HG03354 (cell line): Measurements from ENCODE around the gene TCF7L2.

Experiments
- ATAC-seq: cut with Tn5 transposase; IDR thresholded peaks from one replicate; pipeline ENCODE4 v1.9.1; 2021; ENCODE audit warnings: mild to moderate bottlenecking; ENCODE audit not compliant: unreplicated experiment, poor library complexity, severe bottlenecking

The TCF7L2 gene

GRCh38 chr10:113017376-113017775 lies 67.3 kb downstream of the TCF7L2 start:
- ATAC-seq = no peak

- no peak for ATAC-seq
Observed at GRCh38 chr10:113018034-113018433, 68.0 kb downstream of the TCF7L2 start.

GRCh38 chr10:113019096-113019495 lies 69.0 kb downstream of the TCF7L2 start:
- no peak for ATAC-seq

GRCh38 chr10:113019692-113020474 lies 69.8 kb downstream of the TCF7L2 start:
- no peak for ATAC-seq

- ATAC-seq = no peak
Observed at GRCh38 chr10:113020475-113020753, 70.4 kb downstream of the TCF7L2 start.

GRCh38 chr10:113020838-113021237 lies 70.8 kb downstream of the TCF7L2 start:
- ATAC-seq = no peak

- no peak for ATAC-seq
Observed at GRCh38 chr10:113021268-113022040, 71.4 kb downstream of the TCF7L2 start.

GRCh38 chr10:113022265-113022664 lies 72.2 kb downstream of the TCF7L2 start:
- no peak for ATAC-seq

GRCh38 chr10:113023017-113023416 lies 73.0 kb downstream of the TCF7L2 start:
- no peak for ATAC-seq

- no peak for ATAC-seq
Observed at GRCh38 chr10:113024930-113025329, 74.9 kb downstream of the TCF7L2 start.

GRCh38 chr10:113025487-113025886 lies 75.4 kb downstream of the TCF7L2 start:
- no peak for ATAC-seq

GRCh38 chr10:113026679-113027078 lies 76.6 kb downstream of the TCF7L2 start:
- ATAC-seq = no peak

- no peak for ATAC-seq
Observed at GRCh38 chr10:113027230-113027573, 77.2 kb downstream of the TCF7L2 start.

GRCh38 chr10:113027574-113028455 lies 77.8 kb downstream of the TCF7L2 start:
- ATAC-seq = no peak

- ATAC-seq = no peak
Observed at GRCh38 chr10:113028456-113029440, 78.7 kb downstream of the TCF7L2 start.

- ATAC-seq = no peak
Observed at GRCh38 chr10:113030453-113030852, 80.4 kb downstream of the TCF7L2 start.

GRCh38 chr10:113031147-113031546 lies 81.1 kb downstream of the TCF7L2 start:
- no peak for ATAC-seq

GRCh38 chr10:113033991-113034390 lies 83.9 kb downstream of the TCF7L2 start:
- no peak for ATAC-seq

GRCh38 chr10:113035732-113036312 lies 85.8 kb downstream of the TCF7L2 start:
- no peak for ATAC-seq
